Measurements from ENCODE around the gene INPP4B.
A peak's percentile ranks its signal among the peaks of the same experiment; 100 is the strongest.

The INPP4B gene

DNA sequence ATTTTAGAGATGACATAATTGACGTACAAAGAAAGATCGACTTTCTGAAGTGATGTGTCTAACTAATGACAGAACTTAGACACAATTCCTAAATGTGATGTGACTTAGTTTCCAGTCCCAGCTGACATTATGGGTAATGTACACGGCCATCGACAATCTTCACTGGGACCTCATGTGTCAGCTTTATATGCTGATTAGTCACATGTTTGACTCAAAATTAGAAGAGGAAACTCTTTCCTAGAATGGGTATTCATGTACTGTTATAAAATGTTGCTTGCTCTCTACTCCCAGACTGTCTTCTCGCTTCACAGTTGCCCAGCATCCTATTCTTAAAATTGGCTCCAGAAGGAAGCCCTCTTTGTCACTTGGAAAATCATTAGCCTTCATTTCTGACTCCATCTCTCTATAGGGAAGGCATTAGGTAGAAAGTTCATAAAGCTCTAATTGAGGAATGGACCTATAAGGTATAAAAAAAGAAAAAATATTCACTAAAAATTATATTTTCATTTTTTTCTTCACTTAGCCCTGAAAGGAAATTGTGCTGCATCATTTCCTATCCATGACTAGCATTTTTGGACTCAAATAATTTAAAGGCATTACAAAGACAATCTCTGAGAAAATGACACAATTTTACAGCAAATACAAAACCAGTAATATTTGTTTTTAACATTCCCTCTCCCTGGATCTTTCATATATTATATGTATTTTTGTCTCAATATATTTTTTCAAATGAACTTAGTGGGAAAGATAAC, 554.6 kb downstream of the INPP4B start:
- TF ChIP-seq, protein P1, sequence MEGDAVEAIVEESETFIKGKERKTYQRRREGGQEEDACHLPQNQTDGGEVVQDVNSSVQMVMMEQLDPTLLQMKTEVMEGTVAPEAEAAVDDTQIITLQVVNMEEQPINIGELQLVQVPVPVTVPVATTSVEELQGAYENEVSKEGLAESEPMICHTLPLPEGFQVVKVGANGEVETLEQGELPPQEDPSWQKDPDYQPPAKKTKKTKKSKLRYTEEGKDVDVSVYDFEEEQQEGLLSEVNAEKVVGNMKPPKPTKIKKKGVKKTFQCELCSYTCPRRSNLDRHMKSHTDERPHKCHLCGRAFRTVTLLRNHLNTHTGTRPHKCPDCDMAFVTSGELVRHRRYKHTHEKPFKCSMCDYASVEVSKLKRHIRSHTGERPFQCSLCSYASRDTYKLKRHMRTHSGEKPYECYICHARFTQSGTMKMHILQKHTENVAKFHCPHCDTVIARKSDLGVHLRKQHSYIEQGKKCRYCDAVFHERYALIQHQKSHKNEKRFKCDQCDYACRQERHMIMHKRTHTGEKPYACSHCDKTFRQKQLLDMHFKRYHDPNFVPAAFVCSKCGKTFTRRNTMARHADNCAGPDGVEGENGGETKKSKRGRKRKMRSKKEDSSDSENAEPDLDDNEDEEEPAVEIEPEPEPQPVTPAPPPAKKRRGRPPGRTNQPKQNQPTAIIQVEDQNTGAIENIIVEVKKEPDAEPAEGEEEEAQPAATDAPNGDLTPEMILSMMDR (IDR thresholded peaks at IDR 0.05; ENCODE audit: insufficient read depth, low read length, poor library complexity, severe bottlenecking) = no peak
- no peaks in the 10 kb centered on the region for H3K36me3 ChIP-seq (ENCODE audit: control insufficient read depth, insufficient read depth, low read length)
- no peak overlapping the region for H3K4me3 ChIP-seq (replicated peaks; ENCODE audit: low read depth, low read length)
- DNase-seq (ENCODE audit: extremely low read depth, insufficient read length) = no peak
- no peaks in the 10 kb centered on the region for H3K27me3 ChIP-seq (replicated peaks; ENCODE audit: control insufficient read depth, insufficient read depth, low read length)

DNA sequence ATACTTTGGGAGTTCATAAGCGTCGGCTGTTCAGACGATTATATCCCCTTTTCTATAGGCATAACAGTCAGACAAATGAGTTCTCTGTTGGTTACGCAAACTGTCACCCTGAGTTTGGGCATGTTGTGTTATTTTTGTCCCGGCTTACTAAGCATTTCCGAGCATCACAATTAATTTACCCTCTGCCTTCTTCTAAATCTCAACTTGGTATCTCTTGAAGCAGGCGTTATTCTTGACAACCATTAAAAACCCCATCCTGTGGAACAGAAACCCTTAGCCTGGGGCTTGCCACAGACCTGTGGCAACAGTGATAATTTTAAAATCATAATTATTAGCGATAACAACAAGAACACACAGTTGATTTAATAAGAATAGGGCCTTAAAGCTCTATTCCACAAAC, 558.7 kb downstream of the INPP4B start:
- TF ChIP-seq, protein P1 (IDR thresholded peaks at IDR 0.05; ENCODE audit: insufficient read depth, low read length, poor library complexity, severe bottlenecking) = no peak
- Histone ChIP-seq H3K27me3 (replicated peaks; ENCODE audit: control insufficient read depth, insufficient read depth, low read length) (no peaks in the 10 kb centered on the region), H3K4me3 (replicated peaks; ENCODE audit: low read depth, low read length) (no peak overlapping the region), H3K36me3 (ENCODE audit: control insufficient read depth, insufficient read depth, low read length) (no peaks in the 10 kb centered on the region)
- no peak for DNase-seq (ENCODE audit: extremely low read depth, insufficient read length)

DNA sequence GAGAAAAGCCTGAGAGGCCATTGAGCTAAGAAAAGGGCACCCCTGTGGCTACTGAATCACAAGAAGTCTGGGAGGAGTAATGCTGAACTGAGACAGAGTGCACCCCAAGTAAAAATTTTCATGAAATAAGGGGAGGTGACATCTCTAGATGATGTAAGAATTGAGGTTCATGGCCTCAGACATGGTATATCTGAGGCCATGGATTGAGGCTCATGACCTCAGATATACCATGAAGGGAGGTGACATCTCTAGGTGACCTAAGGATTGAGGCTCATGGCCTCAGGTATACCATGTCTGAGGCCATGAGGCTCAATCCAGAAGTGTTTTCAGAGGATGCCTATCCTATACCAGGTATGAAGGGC, 560.9 kb downstream of the INPP4B start:
- TF ChIP-seq, protein P1 (IDR thresholded peaks at IDR 0.05; ENCODE audit: insufficient read depth, low read length, poor library complexity, severe bottlenecking) = no peak
- no peak for DNase-seq (ENCODE audit: extremely low read depth, insufficient read length)
- no peaks in the 10 kb centered on the region for H3K36me3 ChIP-seq (ENCODE audit: control insufficient read depth, insufficient read depth, low read length)
- H3K4me3 ChIP-seq (replicated peaks; ENCODE audit: low read depth, low read length) = no peak overlapping the region
- no peaks in the 10 kb centered on the region for H3K27me3 ChIP-seq (replicated peaks; ENCODE audit: control insufficient read depth, insufficient read depth, low read length)

DNA sequence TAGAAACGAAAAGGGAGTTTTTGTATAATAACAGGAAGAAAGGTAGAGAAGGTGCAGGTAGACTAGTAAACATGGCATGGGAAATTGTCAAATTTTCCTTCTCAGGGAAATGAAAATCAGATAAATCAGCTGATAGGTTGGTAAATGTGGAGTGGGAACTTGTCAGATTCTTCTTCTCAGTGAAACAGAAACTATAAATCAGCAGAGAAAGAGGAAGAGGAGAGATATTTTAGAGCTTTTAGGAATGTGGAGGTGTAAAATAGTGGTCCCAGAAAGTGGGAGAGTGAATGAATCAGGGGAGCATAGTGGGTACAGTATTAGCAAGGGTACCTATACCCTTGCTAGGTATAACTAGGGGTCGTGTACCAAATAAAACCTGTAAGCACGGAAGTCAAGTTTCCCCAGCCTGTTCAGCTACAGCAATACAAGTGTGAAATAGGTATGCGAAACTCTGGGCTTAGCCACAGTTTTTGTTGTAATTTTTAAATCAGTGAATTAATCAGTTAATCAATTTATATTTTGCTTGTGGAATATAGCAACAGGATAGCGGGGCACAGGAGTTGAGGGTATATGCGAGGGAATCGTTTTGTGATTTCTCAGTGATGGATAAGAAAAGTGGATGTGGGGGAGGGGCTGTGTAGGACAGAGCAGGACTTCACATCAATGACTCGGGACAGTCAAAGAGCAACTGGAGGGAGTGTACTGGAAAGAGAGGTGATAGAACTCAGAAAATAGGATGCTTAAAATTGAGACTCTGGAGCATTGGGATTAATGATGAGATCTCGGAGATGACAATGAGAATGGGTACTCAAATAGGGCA, 561.5 kb downstream of the INPP4B start:
- TF ChIP-seq, protein P1 (IDR thresholded peaks at IDR 0.05; ENCODE audit: insufficient read depth, low read length, poor library complexity, severe bottlenecking) = no peak
- no peaks in the 10 kb centered on the region for H3K36me3 ChIP-seq (ENCODE audit: control insufficient read depth, insufficient read depth, low read length)
- no peaks in the 10 kb centered on the region for H3K27me3 ChIP-seq (replicated peaks; ENCODE audit: control insufficient read depth, insufficient read depth, low read length)
- H3K4me3 ChIP-seq (replicated peaks; ENCODE audit: low read depth, low read length) = no peak overlapping the region
- no peak for DNase-seq (ENCODE audit: extremely low read depth, insufficient read length)

DNA sequence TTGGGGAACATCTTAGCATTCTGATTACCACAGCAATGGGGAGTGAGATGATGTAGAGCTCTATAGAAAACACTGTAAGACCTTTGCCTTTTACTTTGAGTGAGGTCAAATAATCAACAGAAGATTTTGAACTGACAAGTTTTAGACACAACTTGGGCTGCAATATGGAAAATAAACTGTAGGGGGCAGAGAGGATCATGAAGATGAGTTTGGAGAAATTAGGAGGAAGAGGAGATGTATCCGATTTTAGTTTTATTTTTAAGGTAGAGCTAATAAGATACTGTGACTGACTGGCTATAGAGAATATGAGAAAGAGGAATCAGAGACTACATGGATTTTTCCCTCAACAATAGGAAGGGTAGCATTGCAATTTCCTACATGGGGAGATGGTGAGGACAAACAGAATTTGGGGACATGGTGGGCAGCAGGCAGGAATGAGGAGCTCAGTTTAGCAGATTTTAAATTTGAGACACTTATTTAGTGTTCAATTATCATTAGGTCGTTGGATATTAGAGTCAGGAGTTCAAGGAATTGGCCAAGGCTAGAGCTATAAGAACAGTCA, 563.1 kb downstream of the INPP4B start:
- no peak for DNase-seq (ENCODE audit: extremely low read depth, insufficient read length)
- Histone ChIP-seq H3K27me3 (replicated peaks; ENCODE audit: control insufficient read depth, insufficient read depth, low read length) (no peaks in the 10 kb centered on the region), H3K4me3 (replicated peaks; ENCODE audit: low read depth, low read length) (no peak overlapping the region), H3K36me3 (ENCODE audit: control insufficient read depth, insufficient read depth, low read length) (no peaks in the 10 kb centered on the region)
- TF ChIP-seq, protein P1 (IDR thresholded peaks at IDR 0.05; ENCODE audit: insufficient read depth, low read length, poor library complexity, severe bottlenecking) = peak; percentile 50
